ENCODE results near the gene PHLDA3. TPM values are rescaled to one million over a fixed set of nuclear protein-coding genes. Genes with fewer than 3 reads are reported as not detected.

PHLDA3 gene
- total RNA-seq, 6 experiments from 2014 or later = 1.0 to 10.9 (median 2.7) TPM

- peaks cover 0 to 51% (median 12%) of the 10 kb centered on the region in 4 donors for H3K36me3 ChIP-seq
- 75% methylated on average over 1 of the region's 4 CpGs for WGBS (ENCODE audit: insufficient coverage, low coverage, low lambda C conversion rate, missing lambda C conversion rate)
- intact Hi-C loops (cut with DNase I) = loop anchor here in 1 of 2 donors (5.0 kb wide), 1 partner anchor 34 kb away; no protein-coding TSS in a partner anchor
These were observed 14.5 kb upstream of the PHLDA3 start for GRCh38 chr1:201483373-201483949.

GRCh38 chr1:201482755-201483154, 13.8 kb upstream of the PHLDA3 start:
- intact Hi-C loops (cut with DNase I) = loop anchor here in 1 of 2 donors (5.0 kb wide), 1 partner anchor 35 kb away; no protein-coding TSS in a partner anchor
- Histone ChIP-seq H3K27ac (no peak overlapping the region), H3K36me3 (peaks cover 0 to 44% (median 12%) of the 10 kb centered on the region in 4 donors), H3K4me1 (peaks cover 0 to 23% (median 9%) of the 10 kb centered on the region in 4 donors), H3K4me3 (no peak overlapping the region), H3K27me3 (no peaks in the 10 kb centered on the region), H3K9me3 (no peaks in the 10 kb centered on the region)
- DNase-seq (no peak), ATAC-seq (no peak)
- WGBS (ENCODE audit: insufficient coverage, low coverage, low lambda C conversion rate, missing lambda C conversion rate) = 62% methylated on average over 5 of the region's 5 CpGs
- TF ChIP-seq, protein P1, sequence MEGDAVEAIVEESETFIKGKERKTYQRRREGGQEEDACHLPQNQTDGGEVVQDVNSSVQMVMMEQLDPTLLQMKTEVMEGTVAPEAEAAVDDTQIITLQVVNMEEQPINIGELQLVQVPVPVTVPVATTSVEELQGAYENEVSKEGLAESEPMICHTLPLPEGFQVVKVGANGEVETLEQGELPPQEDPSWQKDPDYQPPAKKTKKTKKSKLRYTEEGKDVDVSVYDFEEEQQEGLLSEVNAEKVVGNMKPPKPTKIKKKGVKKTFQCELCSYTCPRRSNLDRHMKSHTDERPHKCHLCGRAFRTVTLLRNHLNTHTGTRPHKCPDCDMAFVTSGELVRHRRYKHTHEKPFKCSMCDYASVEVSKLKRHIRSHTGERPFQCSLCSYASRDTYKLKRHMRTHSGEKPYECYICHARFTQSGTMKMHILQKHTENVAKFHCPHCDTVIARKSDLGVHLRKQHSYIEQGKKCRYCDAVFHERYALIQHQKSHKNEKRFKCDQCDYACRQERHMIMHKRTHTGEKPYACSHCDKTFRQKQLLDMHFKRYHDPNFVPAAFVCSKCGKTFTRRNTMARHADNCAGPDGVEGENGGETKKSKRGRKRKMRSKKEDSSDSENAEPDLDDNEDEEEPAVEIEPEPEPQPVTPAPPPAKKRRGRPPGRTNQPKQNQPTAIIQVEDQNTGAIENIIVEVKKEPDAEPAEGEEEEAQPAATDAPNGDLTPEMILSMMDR (IDR thresholded peaks at IDR 0.05) = no peak
- TF ChIP-seq POLR2A (IDR thresholded peaks at IDR 0.05) = no peak

More at GRCh38 chr1:201483373-201483949, 14.5 kb upstream of the PHLDA3 start:
- H3K4me3 ChIP-seq = no peak overlapping the region
- no peaks in the 10 kb centered on the region for H3K9me3 ChIP-seq
- no peak for TF ChIP-seq POLR2A (IDR thresholded peaks at IDR 0.05)
- TF ChIP-seq, protein P1 (IDR thresholded peaks at IDR 0.05) = no peak
- DNase-seq = no peak
- ATAC-seq = no peak
- H3K4me1 ChIP-seq = peaks cover 0 to 23% (median 9%) of the 10 kb centered on the region in 4 donors
- no peaks in the 10 kb centered on the region for H3K27me3 ChIP-seq
- H3K27ac ChIP-seq = no peak overlapping the region

DNA sequence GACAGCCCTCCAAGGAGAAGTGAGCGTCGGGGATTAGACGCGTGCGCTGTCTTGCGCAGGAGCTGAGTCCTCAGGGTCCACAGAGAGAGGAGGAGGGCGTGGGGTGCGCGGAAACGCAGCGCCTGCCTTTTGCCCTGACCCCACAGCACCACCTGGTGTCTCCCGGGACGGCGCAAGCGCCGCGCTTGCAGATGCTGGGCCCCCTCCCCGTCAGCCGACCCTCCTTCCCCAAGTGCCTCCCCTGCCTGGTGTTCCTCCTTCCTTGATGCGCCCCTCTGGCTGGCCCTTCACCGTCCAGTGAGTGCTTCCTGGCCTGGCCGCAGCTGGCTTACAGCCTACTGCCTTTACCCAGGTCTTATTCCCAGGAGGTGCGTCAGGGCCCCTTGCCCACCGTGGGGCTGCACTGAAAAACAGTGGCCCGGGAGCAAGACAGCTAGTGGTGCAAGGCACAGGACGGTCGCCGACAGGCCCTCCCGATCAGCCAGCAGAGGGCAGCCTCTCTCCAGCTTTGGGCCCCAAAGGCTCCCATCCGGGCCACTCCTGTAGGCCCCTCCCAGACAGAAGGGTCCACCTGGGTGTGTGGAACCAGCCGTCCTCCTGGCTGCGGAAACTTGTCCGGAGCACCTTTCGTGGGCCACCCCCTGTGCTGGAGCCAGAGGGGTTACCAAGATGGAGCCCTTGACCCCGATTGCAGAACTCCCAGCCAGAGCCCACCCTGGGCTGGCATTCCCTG, 12.9 kb upstream of the PHLDA3 start:
- Histone ChIP-seq H3K36me3 (peaks cover 0 to 36% (median 10%) of the 10 kb centered on the region in 4 donors), H3K4me1 (peaks cover 0 to 23% (median 9%) of the 10 kb centered on the region in 4 donors), H3K9me3 (no peaks in the 10 kb centered on the region), H3K27ac (no peak overlapping the region), H3K27me3 (no peaks in the 10 kb centered on the region), H3K4me3 (peak overlapping the region in 1 of 3 donors; percentile 7)
- TF ChIP-seq POLR2A (IDR thresholded peaks at IDR 0.05) = peak; percentile 9
- TF ChIP-seq, protein P1 (IDR thresholded peaks at IDR 0.05) = peak; percentile 89 to 96 (median 96)
- peak; percentile 82 to 89 (median 89) for ATAC-seq
- peak; percentile 86 to 89 (median 87) for DNase-seq
- 25% methylated on average over 4 of the region's 35 CpGs for WGBS (ENCODE audit: insufficient coverage, low coverage, low lambda C conversion rate, missing lambda C conversion rate)
- intact Hi-C loops (cut with DNase I) = loop anchor here in 1 of 2 donors (5.0 kb wide), 1 partner anchor 35 kb away; no protein-coding TSS in a partner anchor

GRCh38 chr1:201481004-201481380, 12.0 kb upstream of the PHLDA3 start:
- no peak for DNase-seq
- no peak for ATAC-seq

More at GRCh38 chr1:201481004-201481380, 12.0 kb upstream of the PHLDA3 start:
- intact Hi-C loops (cut with DNase I) = loop anchor here in 1 of 2 donors (5.0 kb wide), 1 partner anchor 36 kb away; no protein-coding TSS in a partner anchor
- TF ChIP-seq, protein P1 (IDR thresholded peaks at IDR 0.05) = no peak
- TF ChIP-seq POLR2A (IDR thresholded peaks at IDR 0.05) = no peak
- WGBS (ENCODE audit: insufficient coverage, low coverage, low lambda C conversion rate, missing lambda C conversion rate) = 2% methylated on average over 12 of the region's 17 CpGs
- no peaks in the 10 kb centered on the region for H3K9me3 ChIP-seq
- H3K27ac ChIP-seq = no peak overlapping the region
- H3K4me1 ChIP-seq = peaks cover 0 to 23% (median 9%) of the 10 kb centered on the region in 4 donors
- peak overlapping the region in 2 of 3 donors; percentile 43 to 46 for H3K4me3 ChIP-seq
- H3K36me3 ChIP-seq = peaks cover 0 to 27% (median 9%) of the 10 kb centered on the region in 4 donors
- H3K27me3 ChIP-seq = no peaks in the 10 kb centered on the region
